B cell (primary cell): Measurements from ENCODE around the gene P2RY6. TPM values are rescaled to one million over a fixed set of nuclear protein-coding genes. Genes with fewer than 3 reads are reported as not detected.
A peak's percentile ranks its signal among the peaks of the same experiment; 100 is the strongest.

Source experiments
- ATAC-seq: fragments of 200-7000 bp; cut with Tn5 transposase; one replicate; pipeline ENCODE4 v1.10.0; 2021; ENCODE audit warnings: low read depth, mild to moderate bottlenecking, moderate number of reproducible peaks, moderate library complexity
- CTCF ChIA-PET: fragments of 350-600 bp; sonication (Branson Sonifier 250); formaldehyde crosslinking; loops from one replicate; lab custom pipeline; 2021; ENCODE audit warnings: antibody characterized with exemption, inconsistent platforms; lab: Charles Lee
- POLR2A ChIA-PET: fragments of 350-600 bp; sonication (Branson Sonifier 250); formaldehyde crosslinking; loops from one replicate; lab custom pipeline; 2021; ENCODE audit warnings: antibody characterized with exemption; lab: Charles Lee
- DNase-seq: peaks from one replicate; pipeline ENCODE4 v3.0.0; 2013
- H2AFZ ChIP-seq: 2 replicates; pipeline ENCODE4 v1.6.1; 2012; ENCODE audit warnings: mild to moderate bottlenecking, low read depth, low read length; ENCODE audit not compliant: insufficient read depth, poor library complexity, severe bottlenecking
- H3K27ac ChIP-seq, 2 donors: 1 replicate in 1 of 2; 2 replicates in 1 of 2; pipeline ENCODE4 v1.5.1; 2012 to 2013; ENCODE audit warnings: low read length in 2 of 2, mild to moderate bottlenecking in 2 of 2, moderate library complexity in 1 of 2
- H3K27me3 ChIP-seq, 4 experiments: fragments of 200-600 bp in 1 of 4; sonication (generic) in 1 of 4; replicated peaks in 1 of 4; 1 replicate in 2 of 4; 2 replicates in 2 of 4; pipeline versions ENCODE4 v1.6.1 to v1.7.0; 2013 to 2016; ENCODE audit warnings: low read length in 3 of 4, mild to moderate bottlenecking in 2 of 4, mixed read lengths in 1 of 4, moderate library complexity in 1 of 4; ENCODE audit not compliant: insufficient read depth in 4 of 4, control insufficient read depth in 3 of 4; ENCODE audit errors: control extremely low read depth in 1 of 4
- H3K36me3 ChIP-seq, 2 experiments: replicated peaks in 1 of 2; 1 replicate in 1 of 2; 2 replicates in 1 of 2; pipeline versions ENCODE4 v1.6.1 to v1.7.1; 2013; ENCODE audit warnings: low read length in 1 of 2; ENCODE audit not compliant: insufficient read depth in 2 of 2, control insufficient read depth in 1 of 2; ENCODE audit errors: control extremely low read depth in 1 of 2, extremely low read depth in 1 of 2
- H3K4me1 ChIP-seq, 2 donors: fragments of 200-600 bp in 1 of 2; sonication (generic) in 1 of 2; 1 replicate in 1 of 2; 2 replicates in 1 of 2; pipeline versions ENCODE4 v1.5.1 to v1.6.1; 2013 to 2017; ENCODE audit warnings: low read length in 2 of 2; ENCODE audit not compliant: control insufficient read depth in 2 of 2, insufficient read depth in 2 of 2
- H3K4me2 ChIP-seq: replicated peaks from 2 replicates; pipeline ENCODE3; 2012; ENCODE audit warnings: mild to moderate bottlenecking, low read depth, low read length; ENCODE audit not compliant: poor library complexity, severe bottlenecking
- H3K4me3 ChIP-seq, 5 experiments: fragments of 200-600 bp in 1 of 5; sonication (generic) in 1 of 5; 1 replicate in 3 of 5; 2 replicates in 2 of 5; pipeline versions ENCODE4 v1.5.1 to v1.7.0; 2011 to 2016; ENCODE audit warnings: low read length in 4 of 5, mild to moderate bottlenecking in 4 of 5, low read depth in 2 of 5, control low read depth in 1 of 5, moderate library complexity in 1 of 5; ENCODE audit not compliant: insufficient read depth in 1 of 5; ENCODE audit errors: control extremely low read depth in 1 of 5, extremely low read depth in 1 of 5
- H3K79me2 ChIP-seq: fragments of 200-600 bp; sonication (generic); one replicate; pipeline ENCODE4 v1.6.0; 2016; ENCODE audit warnings: low read length; ENCODE audit not compliant: control insufficient read depth, insufficient read depth
- H3K9ac ChIP-seq: fragments of 200-600 bp; sonication (generic); 2 replicates; pipeline ENCODE4 v1.6.1; 2017; ENCODE audit warnings: mild to moderate bottlenecking, low read length, moderate library complexity
- H3K9me3 ChIP-seq, 3 donors: one replicate each; pipeline versions ENCODE4 v1.6.1 to v1.7.1; 2013; ENCODE audit warnings: low read length in 2 of 3; ENCODE audit not compliant: control insufficient read depth in 2 of 3, insufficient read depth in 1 of 3; ENCODE audit errors: control extremely low read depth in 1 of 3
- H4K20me1 ChIP-seq: 2 replicates; pipeline ENCODE4 v1.6.0; 2012; ENCODE audit warnings: mild to moderate bottlenecking, low read length; ENCODE audit not compliant: insufficient read depth, control insufficient read depth, poor library complexity, severe bottlenecking
- H3K27ac Mint-ChIP-seq: one replicate; pipeline ENCODE4 v1.8.0; 2021; ENCODE audit warnings: mixed read lengths
- H3K27me3 Mint-ChIP-seq: one replicate; pipeline ENCODE4 v1.8.0; 2021; ENCODE audit warnings: mixed read lengths
- H3K4me1 Mint-ChIP-seq: one replicate; pipeline ENCODE4 v1.8.0; 2021; ENCODE audit warnings: mixed read lengths
- H3K4me3 Mint-ChIP-seq: one replicate; pipeline ENCODE4 v1.8.0; 2021; ENCODE audit warnings: mixed read lengths
- H3K9me3 Mint-ChIP-seq: one replicate; pipeline ENCODE4 v1.8.0; 2022; ENCODE audit warnings: mixed read lengths; ENCODE audit not compliant: insufficient read depth
- EZH2 ChIP-seq: IDR thresholded peaks from 2 replicates; pipeline ENCODE4 v1.6.1; 2012; ENCODE audit warnings: borderline replicate concordance, low read depth, mild to moderate bottlenecking, moderate library complexity, low read length; ENCODE audit not compliant: insufficient read depth, poor library complexity, severe bottlenecking
- WGBS: methylation state at CpG from one replicate; pipeline ENCODE4 v1.1.5; 2013; ENCODE audit warnings: missing lambda C conversion rate; ENCODE audit not compliant: insufficient coverage; 5-methylcytosine and 5-hydroxymethylcytosine counted together
- intact Hi-C: fragments of 100-400 bp; cut with micrococcal nuclease; formaldehyde crosslinking; loops from one replicate; pipeline ENCODE4 v1.10.0; 2022
- polyA plus RNA-seq: library from polyadenylated mRNA; depleted of rRNA; stranded (reverse); fragments of >200 nt; gene quantifications from 2 replicates; pipeline ENCODE4 v1.2.3, GENCODE V29; 2012
- total RNA-seq, 2 donors: library from RNA; stranded (reverse); fragments of 120-200 nt in 1 of 2; gene quantifications; 1 replicate in 1 of 2; 2 replicates in 1 of 2; pipeline versions ENCODE4 v1.2.3 to v1.2.4, GENCODE V29; 2013 to 2022
- TF ChIP-seq, protein P1 (sequence below): fragments of 200-600 bp; IDR thresholded peaks from one replicate; pipeline ENCODE4 v1.8.0; 2022; ENCODE audit warnings: antibody characterized with exemption, mild to moderate bottlenecking

Gene P2RY6
- total and polyA plus RNA-seq, 2 donors (not counting 1 experiment from before 2014, with no cell fraction given) = 0.25 TPM; not detected in 1

DNA sequence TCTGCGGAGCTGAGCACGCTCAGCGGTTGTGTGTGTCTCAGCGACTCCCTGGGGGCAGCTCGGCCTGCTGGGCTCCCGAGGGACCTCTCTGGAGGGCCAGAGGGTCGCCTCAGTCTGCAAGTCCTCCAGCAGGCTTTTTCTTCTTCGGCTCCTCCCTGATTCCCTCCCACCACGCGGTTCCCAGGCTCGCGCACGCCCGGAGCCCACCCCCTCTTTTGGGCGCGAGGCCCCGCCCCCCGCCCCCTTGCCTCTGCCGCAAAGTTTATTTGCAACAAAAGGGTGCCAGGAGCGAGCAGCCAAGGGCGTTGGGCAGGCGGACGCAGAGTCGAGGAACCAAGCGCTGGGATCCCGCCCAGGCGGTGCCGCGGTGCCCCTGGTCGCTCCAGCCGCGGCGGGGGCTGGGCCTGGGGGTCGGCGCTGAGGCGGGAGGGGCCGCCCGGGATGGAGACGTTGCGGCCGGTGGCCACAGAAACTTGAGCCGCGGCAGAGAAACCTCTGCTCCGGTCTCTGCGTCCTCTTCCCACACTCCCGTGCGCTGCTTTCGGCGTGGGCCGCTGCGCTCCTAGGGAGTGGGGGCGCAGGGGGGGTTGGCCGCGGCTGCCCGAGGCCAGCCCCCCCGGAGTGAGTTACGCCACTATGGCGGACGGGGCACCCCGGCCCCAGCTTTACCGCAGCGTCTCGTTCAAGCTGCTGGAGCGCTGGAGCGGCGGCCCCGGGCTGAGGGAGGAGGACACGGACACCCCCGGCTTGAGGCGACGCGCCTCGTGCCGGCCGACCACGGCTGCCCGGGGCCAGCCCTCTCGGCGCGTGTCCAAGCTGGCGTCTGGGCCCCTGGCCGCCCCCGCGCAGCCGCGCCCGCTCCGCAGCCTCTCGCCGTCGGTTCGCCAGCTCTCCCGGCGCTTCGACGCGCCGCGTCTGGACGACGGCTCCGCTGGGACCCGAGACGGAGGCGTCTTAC lies 36.1 kb downstream of the P2RY6 start, which contains the start of gene ARHGEF17:
Gene ARHGEF17, plus strand, starts transcription at position 274 of the 958 bp plus-strand sequence. Its CDS starts 363 bp downstream, at position 637.
- POLR2A ChIA-PET = interaction anchor here (0.9 to 1.8 kb wide), 3 partner anchors 18 to 77 kb away, joined by 3 to 5 read pairs (median 3); no protein-coding TSS in a partner anchor
- intact Hi-C loops = no loop called here
- Mint-ChIP-seq H3K27me3 (peaks cover 18% of the 10 kb centered on the region), H3K4me1 (peaks cover 13% of the 10 kb centered on the region), H3K9me3 (no peaks in the 10 kb centered on the region), H3K27ac (peak within 1 kb of the TSS; percentile 51), H3K4me3 (peak within 1 kb of the TSS; percentile 89)
- peak; percentile 57 for DNase-seq
- no peaks in the 10 kb centered on the region for H3K9me3 ChIP-seq
- H3K9ac ChIP-seq = peak within 1 kb of the TSS; percentile 79
- TF ChIP-seq, protein P1, sequence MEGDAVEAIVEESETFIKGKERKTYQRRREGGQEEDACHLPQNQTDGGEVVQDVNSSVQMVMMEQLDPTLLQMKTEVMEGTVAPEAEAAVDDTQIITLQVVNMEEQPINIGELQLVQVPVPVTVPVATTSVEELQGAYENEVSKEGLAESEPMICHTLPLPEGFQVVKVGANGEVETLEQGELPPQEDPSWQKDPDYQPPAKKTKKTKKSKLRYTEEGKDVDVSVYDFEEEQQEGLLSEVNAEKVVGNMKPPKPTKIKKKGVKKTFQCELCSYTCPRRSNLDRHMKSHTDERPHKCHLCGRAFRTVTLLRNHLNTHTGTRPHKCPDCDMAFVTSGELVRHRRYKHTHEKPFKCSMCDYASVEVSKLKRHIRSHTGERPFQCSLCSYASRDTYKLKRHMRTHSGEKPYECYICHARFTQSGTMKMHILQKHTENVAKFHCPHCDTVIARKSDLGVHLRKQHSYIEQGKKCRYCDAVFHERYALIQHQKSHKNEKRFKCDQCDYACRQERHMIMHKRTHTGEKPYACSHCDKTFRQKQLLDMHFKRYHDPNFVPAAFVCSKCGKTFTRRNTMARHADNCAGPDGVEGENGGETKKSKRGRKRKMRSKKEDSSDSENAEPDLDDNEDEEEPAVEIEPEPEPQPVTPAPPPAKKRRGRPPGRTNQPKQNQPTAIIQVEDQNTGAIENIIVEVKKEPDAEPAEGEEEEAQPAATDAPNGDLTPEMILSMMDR = no peak
- peak; percentile 78 for TF ChIP-seq EZH2
- H2AFZ ChIP-seq = peak within 1 kb of the TSS; percentile 83
- H3K36me3 ChIP-seq = no peaks in the 10 kb centered on the region
- peak; percentile 63 for ATAC-seq
- no peaks in the 10 kb centered on the region for H3K79me2 ChIP-seq
- peaks cover 20 to 25% of the 10 kb centered on the region in 2 donors for H3K4me1 ChIP-seq
- H3K4me2 ChIP-seq = peak within 1 kb of the TSS; percentile 100
- H3K27me3 ChIP-seq = peaks cover 0 to 44% (median 16%) of the 10 kb centered on the region in 4 experiments
- CTCF ChIA-PET = interaction anchor here (0.7 to 6.6 kb wide), 19 partner anchors 10 to 353 kb away, joined by 3 to 157 read pairs (median 5); no protein-coding TSS in a partner anchor
- no peak within 1 kb of the TSS for H3K27ac ChIP-seq
- WGBS = under 1% methylated on average over 105 of the region's 105 CpGs
- H3K4me3 ChIP-seq = peak within 1 kb of the TSS; percentile 51 to 84 (median 65)
- no peaks in the 10 kb centered on the region for H4K20me1 ChIP-seq
